NCI-H187 treated with DMSO at 0.1 percent for 48 hours (cell line): ENCODE measurements around the gene SPRR5.

ENCODE experiments used
- DNase-seq: peaks from one replicate; lab custom pipeline; 2025; lab: John Stamatoyannopoulos, UW

Gene SPRR5, protein sequence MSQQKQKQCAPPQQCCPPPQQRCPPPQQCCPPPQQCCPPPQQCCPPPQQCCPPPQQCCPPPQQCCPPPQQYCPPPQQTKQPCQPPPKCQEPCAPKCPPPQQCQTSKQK

DNA sequence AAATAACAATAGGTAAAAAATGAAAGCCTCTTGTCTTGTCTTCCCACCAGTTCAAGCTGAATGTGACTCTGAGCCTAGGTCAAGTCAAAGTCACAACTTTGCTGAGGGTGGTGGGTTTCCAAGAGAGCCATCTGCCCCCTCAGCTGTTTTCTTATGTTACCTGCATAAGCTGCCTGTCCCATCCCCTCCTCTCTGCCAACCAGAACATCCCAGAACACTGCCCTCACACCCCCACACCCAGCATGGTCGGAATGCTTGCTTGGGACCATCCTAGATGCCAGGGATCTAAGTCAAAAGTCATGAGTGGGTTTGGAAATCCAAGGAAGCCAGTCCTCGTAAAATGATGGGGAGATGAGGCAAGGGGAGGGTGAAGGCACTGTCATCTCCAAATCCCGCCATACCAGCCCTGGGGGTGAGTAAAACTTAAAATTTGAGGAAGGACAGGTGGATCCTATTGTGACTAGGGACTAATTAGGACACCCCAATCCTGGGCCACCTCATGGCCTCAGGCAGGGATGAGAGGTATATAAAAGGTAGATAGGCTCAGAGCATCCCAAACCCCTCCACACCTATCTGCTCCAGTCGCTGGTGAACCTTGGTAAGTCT is at the start of gene SPRR5:
Gene SPRR5 (plus strand): TSS at position 556 of the 606 bp plus-strand sequence. CDS start 1,349 bp downstream, outside the sequence.
- DNase-seq = no peak

DNA sequence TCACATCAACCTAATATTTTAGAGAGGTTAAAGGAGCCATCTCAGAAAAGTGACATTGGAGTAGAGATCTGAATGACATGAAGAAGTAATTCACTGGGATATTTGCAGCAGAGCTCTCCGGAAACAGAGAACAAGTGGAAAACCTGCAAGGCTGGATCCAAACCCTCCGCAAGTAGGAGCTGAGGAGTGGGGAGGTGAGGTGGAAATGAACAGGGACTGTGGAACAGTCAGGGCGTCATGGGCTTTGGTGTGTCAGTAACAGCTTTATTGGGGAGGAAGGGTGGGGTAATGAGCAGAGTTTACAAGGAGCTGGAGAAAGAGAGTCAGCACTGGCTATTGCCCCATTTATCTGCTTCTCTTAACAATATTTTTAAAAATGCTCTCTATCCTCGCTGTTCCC is 48.0 kb upstream of the SPRR5 start:
- no peak for DNase-seq

DNA sequence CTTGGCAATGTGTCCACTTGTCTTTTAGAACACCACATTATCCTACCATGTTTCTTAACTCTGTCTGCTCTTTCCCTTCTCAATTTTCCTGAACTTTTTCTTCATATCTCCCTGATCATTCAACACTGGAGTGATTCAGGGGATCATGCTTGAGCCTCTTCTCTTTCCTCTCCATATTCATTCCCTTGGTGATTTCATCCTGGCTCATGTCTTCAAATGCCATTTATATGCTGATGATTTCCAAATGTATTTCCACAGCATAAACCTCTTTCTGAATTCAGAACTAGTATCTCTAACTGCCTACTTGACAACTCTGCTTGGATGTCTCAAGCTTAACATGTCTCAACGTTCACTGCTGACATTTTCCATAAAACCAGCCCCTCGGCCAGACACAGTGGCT is 47.1 kb upstream of the SPRR5 start:
- DNase-seq = no peak

DNA sequence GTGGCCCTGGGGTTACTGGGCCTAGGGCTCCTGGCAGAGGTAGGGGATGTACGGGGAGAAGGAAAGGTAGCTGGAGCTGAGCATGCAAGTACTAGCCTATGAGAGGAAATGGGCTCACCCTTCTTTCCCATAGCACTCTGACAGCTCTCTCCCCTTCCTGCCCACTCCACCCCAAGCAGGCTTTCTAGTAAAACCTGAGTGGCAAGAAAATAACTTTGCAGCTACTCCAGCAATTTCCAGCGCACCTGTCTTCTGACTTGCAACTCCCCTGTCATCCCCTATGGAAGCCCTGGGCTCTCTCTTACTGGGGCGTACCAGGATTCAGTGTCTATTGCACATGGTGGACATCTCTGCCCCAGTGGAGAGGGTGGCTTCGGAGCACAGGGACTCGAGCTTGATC is 45.4 kb upstream of the SPRR5 start:
- DNase-seq = no peak

DNA sequence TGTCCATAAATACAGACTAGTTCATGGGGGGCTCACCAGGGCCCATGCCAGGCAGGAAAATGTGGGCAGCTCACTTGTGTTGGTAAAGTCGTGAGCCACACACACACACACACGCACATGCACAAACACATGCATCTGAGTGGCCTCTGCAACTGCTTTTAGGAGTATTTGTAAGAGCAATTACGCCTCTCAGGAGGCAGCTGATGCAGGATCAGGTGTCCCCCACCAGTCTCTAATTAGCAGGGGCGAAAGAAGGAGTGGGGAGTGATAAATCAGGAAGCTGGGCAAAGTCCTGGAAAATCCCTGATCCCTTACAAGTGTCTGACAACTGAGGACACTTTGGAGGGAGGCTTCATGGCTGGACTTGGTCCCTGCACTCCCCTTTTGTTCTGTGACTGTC is 44.4 kb upstream of the SPRR5 start:
- peak; percentile 68 for DNase-seq

DNA sequence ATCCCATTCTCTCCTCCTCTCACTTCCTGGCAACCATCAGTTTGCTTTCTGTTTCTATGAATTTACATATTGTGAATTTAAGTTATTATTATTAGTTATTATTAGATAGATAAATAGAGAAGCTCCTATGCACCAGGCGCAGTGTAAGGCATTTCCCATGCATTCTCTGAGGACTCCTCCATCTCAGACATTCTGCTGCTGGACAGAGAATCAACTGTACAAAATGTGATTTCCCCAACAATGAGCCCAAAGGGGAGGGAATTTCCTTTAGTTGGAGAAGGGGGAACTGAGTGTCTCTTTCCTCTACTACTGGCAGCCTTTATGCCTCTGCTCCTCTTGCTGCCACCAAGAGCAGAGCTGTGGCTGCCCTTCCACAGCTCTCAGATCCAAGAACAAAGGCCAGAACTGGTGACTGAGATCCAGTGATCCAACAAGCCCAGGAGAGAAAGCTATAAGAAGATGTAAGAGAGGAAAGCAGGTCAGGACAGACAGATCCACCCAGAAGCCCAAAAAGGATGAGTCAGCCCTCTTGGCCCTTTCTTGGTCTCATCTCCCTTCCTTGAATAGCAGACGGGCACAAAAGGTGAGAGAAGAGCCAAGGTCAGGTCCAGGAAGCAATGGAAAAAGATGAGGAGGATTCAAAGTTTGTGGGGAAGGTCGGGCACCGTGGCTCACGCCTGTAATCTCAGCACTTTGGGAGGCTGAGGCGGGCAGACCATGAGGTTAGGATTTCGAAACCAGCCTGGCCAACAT is 42.1 kb upstream of the SPRR5 start:
- no peak for DNase-seq

DNA sequence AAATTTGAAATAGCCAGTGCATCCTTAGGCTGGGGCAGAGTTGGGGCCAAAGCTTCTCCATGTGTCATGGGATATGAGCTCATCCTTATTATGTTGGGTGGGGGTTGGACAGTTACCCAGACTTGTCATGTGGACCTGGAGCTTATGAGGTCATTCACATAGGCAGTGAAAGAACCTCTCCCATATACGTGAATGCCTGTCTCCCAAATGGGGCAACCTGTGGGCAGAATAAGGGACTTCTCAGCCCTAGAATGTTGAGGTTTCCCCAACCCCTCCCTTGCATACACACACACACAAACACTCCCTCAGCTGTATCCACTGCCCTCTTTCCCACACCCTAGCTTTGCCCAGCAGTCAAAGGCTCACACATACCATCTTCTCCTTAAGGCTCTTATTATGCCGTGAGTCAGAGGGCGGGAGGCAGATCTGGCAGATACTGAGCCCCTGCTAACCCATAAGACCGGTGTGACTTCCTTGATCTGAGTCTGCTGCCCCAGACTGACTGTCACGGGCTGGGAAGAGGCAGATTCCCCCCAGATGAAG is 40.9 kb upstream of the SPRR5 start:
- DNase-seq = no peak

DNA sequence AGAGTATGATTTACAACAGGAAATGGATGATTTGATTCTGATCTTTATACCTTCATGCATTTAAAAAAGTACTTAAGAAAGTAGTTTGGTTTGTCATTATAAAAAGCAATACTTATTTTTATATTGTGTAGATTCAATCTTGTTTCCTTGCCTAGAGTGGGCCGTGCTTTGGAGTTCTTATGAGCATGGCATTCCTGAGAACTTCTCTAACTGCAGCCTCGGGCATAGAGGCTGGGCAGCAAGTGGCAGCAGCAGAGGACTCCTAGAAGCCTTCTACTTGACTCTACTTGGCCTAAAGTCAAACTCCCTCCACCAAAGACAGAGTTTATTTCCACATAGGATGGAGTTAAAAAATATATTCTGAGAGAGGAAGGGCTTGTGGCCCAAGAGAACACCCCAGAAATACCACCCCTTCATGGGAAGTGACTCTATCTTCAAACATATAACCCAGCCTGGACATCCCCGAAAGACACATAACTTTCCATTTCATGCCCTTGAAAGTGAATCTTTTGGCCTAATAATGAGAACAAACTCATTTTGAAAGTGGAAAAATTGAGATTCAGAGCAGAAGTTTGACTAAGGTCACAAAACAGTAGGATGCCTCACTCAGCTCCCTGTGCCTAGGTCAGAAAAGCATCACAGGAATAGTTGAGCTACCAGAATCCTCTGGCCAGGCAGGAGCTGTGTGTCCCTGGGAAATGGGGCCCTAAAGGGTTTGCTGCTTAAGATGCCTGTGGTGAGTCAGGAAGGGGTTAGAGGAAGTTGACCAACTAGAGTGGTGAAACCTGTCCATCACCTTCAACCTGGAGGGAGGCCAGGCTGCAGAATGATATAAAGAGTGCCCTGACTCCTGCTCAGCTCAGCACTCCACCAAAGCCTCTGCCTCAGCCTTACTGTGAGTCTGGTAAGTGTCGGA is 39.1 kb upstream of the SPRR5 start, which contains the start of gene IVL:
Gene IVL (plus strand): TSS at position 861 of the 916 bp plus-strand sequence. CDS start 1,252 bp downstream, outside the sequence.
- DNase-seq = no peak

DNA sequence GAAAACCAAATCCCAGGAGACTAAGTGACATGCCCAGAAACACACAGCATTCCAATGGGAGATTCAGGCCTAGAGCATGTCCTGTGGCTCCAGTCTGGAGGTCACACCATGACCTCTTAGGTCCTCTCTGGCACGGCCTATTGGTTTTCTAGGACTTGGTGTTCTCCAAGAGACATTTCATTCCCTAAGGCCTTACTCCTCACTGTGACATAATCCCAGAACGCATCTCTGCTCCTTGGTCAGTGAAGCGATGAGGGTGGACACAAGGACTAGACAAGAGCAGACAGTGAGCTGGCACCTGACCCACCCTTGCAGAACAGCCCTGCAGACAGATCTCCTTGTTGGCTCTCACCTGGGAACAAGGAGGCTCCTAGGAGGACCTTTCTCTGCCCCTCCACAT is 37.8 kb upstream of the SPRR5 start:
- DNase-seq = no peak

DNA sequence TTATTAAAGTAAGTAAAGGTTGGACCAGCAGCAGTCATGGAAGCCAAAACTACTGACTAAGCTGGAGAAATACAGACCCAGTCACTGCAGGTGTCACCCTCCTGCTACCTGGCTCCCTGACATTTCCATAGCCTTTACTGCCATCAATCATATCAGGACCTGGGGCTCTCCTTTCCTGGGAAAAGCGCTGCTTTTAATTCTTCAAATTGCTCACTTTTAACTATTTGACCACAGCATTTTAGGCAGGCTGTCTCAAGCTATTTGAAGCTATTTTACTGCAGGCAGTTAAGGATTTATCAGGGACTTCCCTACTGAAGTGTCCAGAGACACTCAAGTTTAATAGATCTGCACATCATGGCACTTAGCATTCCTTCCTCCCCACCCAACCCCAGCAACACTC is 34.5 kb upstream of the SPRR5 start:
- no peak for DNase-seq

DNA sequence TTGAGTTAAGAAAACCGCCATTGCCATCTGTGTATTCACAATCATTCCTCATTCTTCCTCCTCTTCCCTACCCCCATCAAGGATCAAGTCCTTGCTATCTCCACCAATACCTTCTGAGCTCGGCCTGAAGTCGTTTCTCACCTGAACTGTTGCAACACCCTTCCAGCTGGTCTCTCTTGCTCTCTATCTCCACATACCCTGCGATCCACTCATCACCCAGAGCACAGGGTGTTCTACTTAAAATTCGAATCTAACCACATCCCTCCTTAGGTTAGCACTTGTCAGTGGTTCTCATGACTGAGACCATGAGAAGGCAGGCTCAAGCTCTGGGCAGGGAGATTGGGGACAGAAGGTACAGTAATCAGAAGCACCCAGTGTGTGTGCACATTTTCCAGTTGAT is 34.1 kb upstream of the SPRR5 start:
- DNase-seq = no peak

DNA sequence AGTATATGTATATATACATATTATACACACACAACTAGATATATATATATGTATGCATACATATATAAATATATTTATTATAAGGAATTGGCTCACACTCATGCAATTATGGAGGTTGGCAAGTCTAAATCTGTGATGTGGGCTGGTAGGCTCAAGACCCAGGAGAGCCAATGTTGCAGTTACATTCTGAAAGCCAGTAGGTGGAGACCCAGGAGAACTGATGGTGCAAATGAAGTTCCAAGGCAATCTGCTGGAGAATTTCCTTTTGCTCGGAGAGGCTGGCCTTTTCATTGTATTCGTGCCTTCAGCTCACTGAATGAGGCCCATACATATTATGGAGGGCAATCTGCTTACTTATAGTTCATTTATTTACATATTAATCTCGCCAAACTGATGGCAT is 29.2 kb upstream of the SPRR5 start:
- DNase-seq = peak; percentile 35

DNA sequence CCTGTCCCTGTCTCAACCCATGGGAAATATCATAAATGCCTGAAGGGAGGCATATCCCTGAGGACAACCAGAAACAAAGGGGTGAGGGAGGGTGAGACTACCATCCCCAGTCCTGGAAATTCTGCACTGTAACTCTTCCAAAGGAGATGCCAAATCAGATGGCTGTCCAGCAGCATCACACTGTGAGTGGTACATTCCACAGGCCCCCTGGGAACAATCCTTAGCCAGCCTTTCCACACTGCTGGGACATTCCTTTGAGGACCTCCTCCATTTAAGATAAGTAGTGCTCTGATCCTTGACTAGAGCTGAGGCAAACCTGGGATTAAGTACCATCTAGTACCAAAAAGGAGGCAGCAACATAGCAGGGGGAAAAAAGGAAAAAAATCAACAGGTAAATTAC is 27.9 kb upstream of the SPRR5 start:
- no peak for DNase-seq

DNA sequence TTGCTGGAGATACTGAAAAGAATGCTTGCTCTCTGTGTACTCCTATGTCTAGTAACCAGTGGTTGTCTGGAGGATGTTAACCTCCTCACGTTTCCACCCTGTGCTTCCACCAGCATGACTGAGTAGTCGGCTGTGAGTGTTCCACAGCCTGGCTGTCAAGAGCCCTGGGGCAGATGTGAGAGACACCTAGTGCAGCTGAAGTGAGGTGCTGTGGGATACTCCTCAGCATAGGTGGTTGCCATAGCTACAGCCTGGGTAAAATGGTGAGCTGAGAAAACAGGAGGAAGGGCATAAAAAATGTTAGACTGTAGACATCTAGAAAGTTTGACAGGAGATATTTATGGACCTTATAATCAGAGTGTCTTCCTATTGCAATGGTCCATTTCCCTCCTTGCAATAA is 22.8 kb upstream of the SPRR5 start:
- peak; percentile 83 for DNase-seq

DNA sequence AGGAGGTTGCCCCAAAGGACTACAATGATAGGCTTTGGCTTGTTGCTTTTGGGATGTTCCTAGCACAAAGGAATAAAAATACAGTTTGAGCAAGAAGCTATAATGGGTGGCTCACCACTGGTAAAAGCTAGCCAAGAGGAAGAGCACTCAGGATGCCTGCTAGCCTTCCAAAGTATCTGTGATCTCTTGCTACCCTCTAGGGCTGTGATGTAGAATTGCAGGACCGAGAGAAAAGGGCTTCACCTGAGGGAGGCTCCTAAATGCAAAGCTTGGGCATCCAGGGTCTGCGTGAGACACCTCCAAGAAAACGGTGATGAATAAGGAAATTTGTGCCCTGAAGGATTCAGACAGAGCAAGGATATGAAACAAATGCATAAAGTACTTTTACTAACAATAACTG is 20.9 kb upstream of the SPRR5 start:
- DNase-seq = no peak

DNA sequence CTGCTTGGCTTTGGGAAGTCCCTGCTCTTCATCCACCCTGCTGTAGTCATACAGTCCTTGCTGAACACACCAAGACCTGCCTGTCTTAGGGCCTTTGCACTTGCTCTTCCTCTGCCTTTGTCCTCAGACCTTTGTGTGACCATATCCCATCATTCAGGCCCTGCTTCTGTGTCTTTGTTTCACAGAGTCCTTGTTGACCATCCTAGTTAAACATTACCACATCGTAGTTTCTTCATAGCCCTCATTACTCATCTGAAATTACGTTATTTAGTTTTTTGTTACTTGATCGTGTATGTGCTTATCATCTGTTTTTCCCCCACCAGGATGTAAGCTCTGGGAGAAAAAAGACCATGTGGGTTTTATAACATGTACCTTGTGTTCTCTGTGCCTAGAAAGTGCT is 18.3 kb upstream of the SPRR5 start:
- DNase-seq = no peak

DNA sequence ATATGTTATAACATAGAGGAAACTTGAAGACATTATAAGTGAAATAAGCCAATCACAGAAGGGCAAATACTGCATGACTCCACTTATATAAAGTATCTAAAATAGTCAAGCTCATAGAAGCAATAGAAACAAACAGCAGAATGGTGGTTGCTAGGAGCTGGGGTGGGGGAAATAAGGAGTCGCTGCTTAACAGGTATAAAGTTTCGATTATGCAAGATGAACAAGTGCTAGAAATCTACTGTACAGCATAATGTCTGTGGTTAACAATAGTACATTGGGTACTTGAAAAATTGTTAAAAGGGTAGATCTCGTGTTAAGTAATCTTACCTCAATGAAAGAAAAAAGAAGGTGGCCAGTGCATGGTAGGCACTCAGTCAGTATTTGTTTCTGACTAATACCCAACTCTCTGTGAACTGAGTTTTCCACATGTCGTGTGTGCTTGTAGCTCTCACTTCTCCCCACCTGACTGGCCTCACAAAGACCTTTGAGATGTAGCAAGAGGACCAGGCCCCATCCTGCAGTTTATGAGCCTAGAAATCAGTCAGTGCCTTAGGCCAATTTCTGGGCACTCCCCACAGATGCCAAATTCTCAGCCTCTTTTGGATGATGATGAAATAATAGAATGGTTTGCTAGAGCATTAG is 14.7 kb upstream of the SPRR5 start:
- no peak for DNase-seq

DNA sequence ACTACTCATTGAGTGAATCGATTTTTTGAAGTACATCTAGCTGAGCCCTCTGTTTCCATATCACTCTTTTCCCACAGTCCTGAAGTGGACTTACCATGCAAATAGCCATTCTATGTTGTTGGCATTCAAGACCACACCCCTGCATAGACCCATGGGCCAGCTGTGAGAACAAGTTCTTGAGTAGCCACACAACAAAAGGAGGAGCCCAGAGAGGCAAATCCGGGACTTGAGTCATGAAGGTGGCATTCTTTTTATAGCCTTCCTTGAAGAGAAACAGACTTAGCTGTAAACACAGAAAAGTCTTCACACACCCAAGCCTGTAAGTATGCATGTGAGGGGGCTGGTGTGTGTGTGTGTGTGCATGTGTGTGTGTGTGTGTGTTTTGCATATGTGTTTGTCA is 13.8 kb upstream of the SPRR5 start:
- no peak for DNase-seq

DNA sequence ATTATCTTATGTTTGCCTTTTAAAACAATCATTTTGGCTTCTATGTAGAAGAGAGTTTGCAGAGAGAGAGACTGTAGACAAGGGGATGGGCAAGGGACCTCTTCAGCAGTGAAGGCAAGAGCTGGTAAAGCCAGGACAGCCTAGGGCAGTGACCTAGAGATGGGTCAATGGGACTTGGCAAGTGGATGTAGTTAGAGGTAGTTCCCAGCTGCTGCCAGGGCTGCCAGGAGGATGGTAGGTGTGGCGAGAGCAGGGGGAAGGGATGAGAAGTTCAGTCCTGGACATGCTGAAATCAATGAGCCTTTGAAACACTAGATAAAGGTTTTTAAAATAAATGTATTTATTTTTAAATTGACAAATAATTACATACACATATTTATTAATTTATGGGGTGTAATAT is 6.4 kb upstream of the SPRR5 start:
- no peak for DNase-seq

DNA sequence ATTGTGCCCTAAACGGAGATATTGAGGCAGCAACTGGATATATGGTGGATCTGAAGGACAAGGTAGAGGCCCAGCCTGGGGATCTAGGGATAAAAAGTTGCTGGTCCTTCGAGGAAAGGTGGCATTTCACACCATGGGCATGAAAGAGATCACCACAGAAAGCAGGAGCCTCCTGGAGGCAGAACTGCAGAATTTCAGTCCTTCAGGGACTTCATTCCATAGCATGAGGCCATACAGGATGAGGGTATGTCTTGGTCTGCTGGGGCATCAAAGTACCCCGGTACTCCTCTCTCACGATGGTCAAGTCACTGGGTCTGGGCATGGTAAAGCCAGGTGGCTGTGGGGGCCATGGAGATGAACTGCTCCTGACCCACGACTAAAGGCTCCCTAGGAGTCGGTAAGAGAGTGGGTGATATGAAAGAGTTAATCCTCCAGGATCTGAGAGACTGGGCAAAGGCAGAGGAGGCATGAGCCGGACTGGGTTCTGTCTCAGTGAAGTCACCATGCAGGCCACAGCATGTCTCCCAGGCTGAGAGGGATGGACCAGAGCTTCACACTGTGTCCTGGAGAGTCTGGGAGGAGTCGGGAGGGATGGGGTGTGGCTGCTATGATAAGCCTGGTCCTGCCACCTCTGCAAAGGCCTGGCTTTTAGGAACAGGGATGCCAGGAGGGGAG is 5.8 kb upstream of the SPRR5 start:
- DNase-seq = no peak

DNA sequence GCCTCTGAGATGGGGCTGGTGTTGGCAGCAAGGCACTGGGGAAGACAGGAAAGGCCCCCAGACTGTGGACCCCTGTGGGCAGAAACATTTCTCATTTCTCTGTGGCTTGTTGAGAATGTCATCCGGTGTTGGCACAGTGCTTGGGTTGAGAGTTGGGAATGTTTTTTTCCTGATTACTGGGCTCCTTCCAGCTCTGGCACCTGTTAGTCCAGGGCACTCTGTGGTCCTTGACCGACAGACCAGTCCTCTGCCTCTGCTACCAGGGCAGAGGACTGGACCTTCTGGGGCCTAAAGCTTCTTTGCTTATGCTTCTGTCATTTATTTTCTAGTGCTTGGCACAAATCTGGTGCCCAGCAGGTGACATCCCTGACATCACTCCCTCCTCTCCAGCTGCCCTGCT is 4.8 kb upstream of the SPRR5 start:
- DNase-seq = no peak
